Endothelial cell of umbilical vein (primary cell): Measurements from ENCODE around the gene FILIP1L.

Source experiments
- GATA2 ChIP-seq: IDR thresholded peaks from 2 replicates; pipeline ENCODE4 v1.7.0; 2011; ENCODE audit warnings: low read depth, mild to moderate bottlenecking, moderate library complexity, mixed read lengths, low read length; ENCODE audit not compliant: insufficient read length, insufficient read depth
- MAX ChIP-seq: IDR thresholded peaks from 2 replicates; pipeline ENCODE4 v1.6.1; 2011; ENCODE audit not compliant: insufficient read depth, insufficient read length
- POLR2A ChIP-seq: IDR thresholded peaks from 2 replicates; pipeline ENCODE4 v1.6.1; 2012; ENCODE audit warnings: low read depth, mild to moderate bottlenecking, control low read depth, low read length
- POLR2AphosphoS5 ChIP-seq: IDR thresholded peaks from 2 replicates; pipeline ENCODE4 v1.6.1; 2012; ENCODE audit warnings: low read depth, mild to moderate bottlenecking, control low read depth, low read length, moderate library complexity; ENCODE audit not compliant: insufficient read depth
- TF ChIP-seq, protein P1 (sequence below), 2 donors: IDR thresholded peaks; 1 replicate in 1 of 2; 2 replicates in 1 of 2; pipeline ENCODE4 v1.5.1; 2011; ENCODE audit warnings: low read length in 2 of 2, mild to moderate bottlenecking in 2 of 2, moderate library complexity in 2 of 2, control low read depth in 1 of 2, inconsistent platforms in 1 of 2, low read depth in 1 of 2; ENCODE audit not compliant: insufficient read depth in 1 of 2; ENCODE audit errors: extremely low read depth in 1 of 2

- TF ChIP-seq, protein P1, sequence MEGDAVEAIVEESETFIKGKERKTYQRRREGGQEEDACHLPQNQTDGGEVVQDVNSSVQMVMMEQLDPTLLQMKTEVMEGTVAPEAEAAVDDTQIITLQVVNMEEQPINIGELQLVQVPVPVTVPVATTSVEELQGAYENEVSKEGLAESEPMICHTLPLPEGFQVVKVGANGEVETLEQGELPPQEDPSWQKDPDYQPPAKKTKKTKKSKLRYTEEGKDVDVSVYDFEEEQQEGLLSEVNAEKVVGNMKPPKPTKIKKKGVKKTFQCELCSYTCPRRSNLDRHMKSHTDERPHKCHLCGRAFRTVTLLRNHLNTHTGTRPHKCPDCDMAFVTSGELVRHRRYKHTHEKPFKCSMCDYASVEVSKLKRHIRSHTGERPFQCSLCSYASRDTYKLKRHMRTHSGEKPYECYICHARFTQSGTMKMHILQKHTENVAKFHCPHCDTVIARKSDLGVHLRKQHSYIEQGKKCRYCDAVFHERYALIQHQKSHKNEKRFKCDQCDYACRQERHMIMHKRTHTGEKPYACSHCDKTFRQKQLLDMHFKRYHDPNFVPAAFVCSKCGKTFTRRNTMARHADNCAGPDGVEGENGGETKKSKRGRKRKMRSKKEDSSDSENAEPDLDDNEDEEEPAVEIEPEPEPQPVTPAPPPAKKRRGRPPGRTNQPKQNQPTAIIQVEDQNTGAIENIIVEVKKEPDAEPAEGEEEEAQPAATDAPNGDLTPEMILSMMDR (IDR thresholded peaks at IDR 0.05; ENCODE audit: extremely low read depth in 1 of 2, insufficient read depth in 1 of 2, low read depth in 1 of 2, low read length in 2 of 2): no peak
- TF ChIP-seq POLR2AphosphoS5: no peak
- no peak for TF ChIP-seq MAX
- TF ChIP-seq GATA2: no peak
- no peak for TF ChIP-seq POLR2A
Observed at GRCh38 chr3:100136921-100137320, 22.6 kb upstream of the FILIP1L start.
